Measurements from ENCODE around the gene SUCLG2. TPM values are rescaled to one million over a fixed set of nuclear protein-coding genes. Genes with fewer than 3 reads are reported as not detected.

SUCLG2 gene
- total and polyA plus RNA-seq, 9 of the 15 experiments (the other 6 are each of a cell fraction or from before 2014, with no cell fraction given), result 10.1 to 41.4 (median 29.0) TPM

GRCh38 chr3:67405193-67405592 lies 249.2 kb downstream of the SUCLG2 start (continued):
- no peak for TF ChIP-seq TRIM28 (IDR thresholded peaks at IDR 0.05)

- Histone ChIP-seq H3K9ac (ENCODE audit: insufficient read depth in 1 of 2, low read depth in 2 of 2, low read length in 2 of 2) (no peak overlapping the region), H2AFZ (ENCODE audit: low read depth, low read length) (no peak overlapping the region), H3K9me1 (ENCODE audit: control insufficient read depth, insufficient read depth, low read length) (no peaks in the 10 kb centered on the region), H3K79me2 (ENCODE audit: control insufficient read depth, insufficient read depth, low read length) (no peaks in the 10 kb centered on the region), H3K4me3 (no peak overlapping the region), H3K27me3 (ENCODE audit: control insufficient read depth in 2 of 2, insufficient read depth in 2 of 2, low read length in 2 of 2) (no peaks in the 10 kb centered on the region), H3K4me2 (ENCODE audit: insufficient read depth, low read length) (no peak overlapping the region), H3K9me3 (replicated peaks; ENCODE audit: control insufficient read depth, insufficient read depth, low read depth, low read length) (no peaks in the 10 kb centered on the region), H4K20me1 (replicated peaks; ENCODE audit: control insufficient read depth, insufficient read depth, low read length) (no peaks in the 10 kb centered on the region), H3K36me3 (ENCODE audit: control insufficient read depth, insufficient read depth, low read length) (peaks cover 5% of the 10 kb centered on the region; the same call in 1 of the 3 replicates), H3K27ac (ENCODE audit: extremely low read depth, low read depth, low read length) (no peak overlapping the region), H3K4me1 (replicated peaks in 1 of 2; ENCODE audit: control insufficient read depth in 2 of 2, insufficient read depth in 2 of 2, low read length in 2 of 2) (no peaks in the 10 kb centered on the region)
- no peak for TF ChIP-seq ZKSCAN3 (CRISPR knock-in tag; IDR thresholded peaks at IDR 0.05)
- TF ChIP-seq TAF1 (IDR thresholded peaks at IDR 0.05; ENCODE audit: control insufficient read depth, extremely low read depth, insufficient read depth, low read length, severe bottlenecking), result no peak
- no peak for TF ChIP-seq NR2C2 (CRISPR knock-in tag; IDR thresholded peaks at IDR 0.05)
- no peak for TF ChIP-seq NR2C2 (tag; IDR thresholded peaks at IDR 0.05)
- TF ChIP-seq CHD2 (IDR thresholded peaks at IDR 0.05; ENCODE audit: low read depth, low read length), result no peak
- TF ChIP-seq ZNF77 (CRISPR knock-in tag; IDR thresholded peaks at IDR 0.05), result no peak
- no peak for TF ChIP-seq ZNF217 (CRISPR knock-in tag; IDR thresholded peaks at IDR 0.05)
- no peak for TF ChIP-seq CTCFL (IDR thresholded peaks at IDR 0.05; ENCODE audit: borderline replicate concordance, insufficient read depth, low read depth, low read length, poor library complexity, severe bottlenecking)
- no peak for TF ChIP-seq ASH1L (IDR thresholded peaks at IDR 0.05; ENCODE audit: borderline replicate concordance, low read depth, partially characterized antibody)
- no peak for TF ChIP-seq NFIX (CRISPR knock-in tag; IDR thresholded peaks at IDR 0.05; ENCODE audit: low read depth)
- BruUV-seq (replicated peaks), result no TSS peak
- DNase-seq (ENCODE audit: extremely low read depth in 1 of 4, low spot score in 3 of 4), result no peak
- no peak for FAIRE-seq
- no peak for ATAC-seq
- intact Hi-C loops (cut with micrococcal nuclease), result no loop called here
- POLR2A ChIA-PET, result no interaction called here
- 80% methylated on average over 3 of the region's 3 CpGs for WGBS (ENCODE audit: insufficient coverage, low coverage, missing lambda C conversion rate)
- CTCF ChIA-PET (ENCODE audit: low intra/inter-chr PET ratio), result no interaction called here
- in situ Hi-C loops (cut with MboI), result no loop called here
These were observed 251.5 kb downstream of the SUCLG2 start for GRCh38 chr3:67402873-67403272.

All from K562 (cell line).